MM.1S (cell line): ENCODE results near the gene RHOU.

Experiments used
- EZH2 ChIP-seq: fragments of 300-600 bp; sonication (generic); optimal IDR thresholded peaks from 2 replicates; pipeline ENCODE3; 2017; ENCODE audit warnings: low read depth, mild to moderate bottlenecking, antibody characterized with exemption, low read length, mixed read lengths
- TF ChIP-seq, protein P1 (sequence below): fragments of 300-600 bp; sonication (generic); IDR thresholded peaks from 2 replicates; pipeline ENCODE4 v1.5.1; 2016; ENCODE audit warnings: antibody characterized with exemption, low read length, mixed read lengths

DNA sequence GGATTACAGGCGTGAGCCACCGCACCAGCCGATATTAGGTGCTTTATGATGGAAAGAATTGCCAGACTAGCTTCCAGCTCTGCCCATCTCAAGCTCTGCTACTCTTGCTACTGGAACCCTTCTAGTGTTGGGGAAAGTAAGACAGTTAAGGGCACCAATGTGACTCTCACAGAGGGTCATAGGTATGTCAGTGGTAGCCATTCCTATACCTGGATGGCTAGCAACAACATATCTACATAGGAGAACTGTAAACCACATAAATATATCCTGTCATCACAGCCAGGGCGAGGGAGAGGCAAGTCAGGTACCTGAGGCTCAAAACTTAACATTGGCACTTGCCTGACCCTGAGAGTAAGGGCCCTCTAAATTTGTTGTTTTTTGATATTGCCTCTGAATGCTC lies 1.7 kb upstream of the RHOU start:
- TF ChIP-seq, protein P1, sequence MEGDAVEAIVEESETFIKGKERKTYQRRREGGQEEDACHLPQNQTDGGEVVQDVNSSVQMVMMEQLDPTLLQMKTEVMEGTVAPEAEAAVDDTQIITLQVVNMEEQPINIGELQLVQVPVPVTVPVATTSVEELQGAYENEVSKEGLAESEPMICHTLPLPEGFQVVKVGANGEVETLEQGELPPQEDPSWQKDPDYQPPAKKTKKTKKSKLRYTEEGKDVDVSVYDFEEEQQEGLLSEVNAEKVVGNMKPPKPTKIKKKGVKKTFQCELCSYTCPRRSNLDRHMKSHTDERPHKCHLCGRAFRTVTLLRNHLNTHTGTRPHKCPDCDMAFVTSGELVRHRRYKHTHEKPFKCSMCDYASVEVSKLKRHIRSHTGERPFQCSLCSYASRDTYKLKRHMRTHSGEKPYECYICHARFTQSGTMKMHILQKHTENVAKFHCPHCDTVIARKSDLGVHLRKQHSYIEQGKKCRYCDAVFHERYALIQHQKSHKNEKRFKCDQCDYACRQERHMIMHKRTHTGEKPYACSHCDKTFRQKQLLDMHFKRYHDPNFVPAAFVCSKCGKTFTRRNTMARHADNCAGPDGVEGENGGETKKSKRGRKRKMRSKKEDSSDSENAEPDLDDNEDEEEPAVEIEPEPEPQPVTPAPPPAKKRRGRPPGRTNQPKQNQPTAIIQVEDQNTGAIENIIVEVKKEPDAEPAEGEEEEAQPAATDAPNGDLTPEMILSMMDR = no peak
- no peak for TF ChIP-seq EZH2
